COLO668 (cell line): ENCODE measurements around the gene EAPP.
"Not testable (repeated sequence)": the region's sequence is repeated elsewhere in the genome, so short reads cannot be mapped to it uniquely, and the experiment has no call there.

Source experiments
- DNase-seq: peaks from one replicate; lab custom pipeline; 2025; ENCODE audit not compliant: unreplicated experiment; lab: John Stamatoyannopoulos, UW

The EAPP gene

GRCh38 chr14:34539407-34540180, at the start of gene EAPP:
TSS of gene EAPP (minus strand) at chr14:34539701. CDS start at chr14:34539628, 73 bp downstream.
- DNase-seq: no peak

- DNase-seq: no peak
Observed at GRCh38 chr14:34583525-34583924, 44.0 kb upstream of the EAPP start.

GRCh38 chr14:34582117-34582680, 42.7 kb upstream of the EAPP start:
- DNase-seq: no peak

- no peak for DNase-seq
Observed at GRCh38 chr14:34580381-34580780, 40.9 kb upstream of the EAPP start.

- DNase-seq: no peak
Observed at GRCh38 chr14:34571771-34572170, 32.3 kb upstream of the EAPP start.

GRCh38 chr14:34569750-34570149, 30.2 kb upstream of the EAPP start:
- DNase-seq: no peak

GRCh38 chr14:34568803-34569202, 29.3 kb upstream of the EAPP start:
- DNase-seq: no peak

GRCh38 chr14:34562776-34563150, 23.3 kb upstream of the EAPP start:
- DNase-seq: no peak

- DNase-seq: not testable (repeated sequence)
Observed at GRCh38 chr14:34562037-34562775, 22.7 kb upstream of the EAPP start.

- DNase-seq: not testable (repeated sequence)
Observed at GRCh38 chr14:34556498-34556829, 17.0 kb upstream of the EAPP start.

GRCh38 chr14:34555583-34556497, 16.3 kb upstream of the EAPP start:
- DNase-seq: not testable (repeated sequence)

GRCh38 chr14:34554540-34555250, 15.2 kb upstream of the EAPP start:
- no peak for DNase-seq

- DNase-seq: not testable (repeated sequence)
Observed at GRCh38 chr14:34549276-34549966, 9.9 kb upstream of the EAPP start.

GRCh38 chr14:34548472-34548981, 9.0 kb upstream of the EAPP start:
- no peak for DNase-seq

- not testable (repeated sequence) for DNase-seq
Observed at GRCh38 chr14:34547136-34547520, 7.6 kb upstream of the EAPP start.

GRCh38 chr14:34546272-34547135, 7.0 kb upstream of the EAPP start:
- DNase-seq: not testable (repeated sequence)

GRCh38 chr14:34540181-34541059, 919 bp upstream of the EAPP start:
- not testable (repeated sequence) for DNase-seq
